ENCODE measurements around the gene TGFB2.

DNA sequence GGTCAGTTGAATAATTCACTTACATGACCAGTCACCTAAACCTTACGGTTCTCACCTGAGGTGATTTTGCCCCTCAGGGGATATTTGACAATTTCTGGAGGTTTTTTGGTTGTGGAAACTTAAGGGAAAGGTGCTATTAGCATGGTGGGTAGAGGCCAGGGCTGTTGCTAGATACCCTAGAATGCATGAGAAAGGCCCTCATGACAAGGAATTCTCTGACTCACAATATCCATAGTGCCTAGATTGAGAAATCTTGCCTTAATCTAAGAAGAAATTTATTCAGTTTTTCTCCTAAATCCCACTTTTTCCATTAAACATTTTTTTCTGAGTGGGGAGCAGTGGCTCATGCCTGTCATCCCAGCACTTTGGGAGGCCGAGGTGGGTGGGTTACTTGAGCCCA, 119.7 kb downstream of the TGFB2 start:
- TF ChIP-seq, protein P1, sequence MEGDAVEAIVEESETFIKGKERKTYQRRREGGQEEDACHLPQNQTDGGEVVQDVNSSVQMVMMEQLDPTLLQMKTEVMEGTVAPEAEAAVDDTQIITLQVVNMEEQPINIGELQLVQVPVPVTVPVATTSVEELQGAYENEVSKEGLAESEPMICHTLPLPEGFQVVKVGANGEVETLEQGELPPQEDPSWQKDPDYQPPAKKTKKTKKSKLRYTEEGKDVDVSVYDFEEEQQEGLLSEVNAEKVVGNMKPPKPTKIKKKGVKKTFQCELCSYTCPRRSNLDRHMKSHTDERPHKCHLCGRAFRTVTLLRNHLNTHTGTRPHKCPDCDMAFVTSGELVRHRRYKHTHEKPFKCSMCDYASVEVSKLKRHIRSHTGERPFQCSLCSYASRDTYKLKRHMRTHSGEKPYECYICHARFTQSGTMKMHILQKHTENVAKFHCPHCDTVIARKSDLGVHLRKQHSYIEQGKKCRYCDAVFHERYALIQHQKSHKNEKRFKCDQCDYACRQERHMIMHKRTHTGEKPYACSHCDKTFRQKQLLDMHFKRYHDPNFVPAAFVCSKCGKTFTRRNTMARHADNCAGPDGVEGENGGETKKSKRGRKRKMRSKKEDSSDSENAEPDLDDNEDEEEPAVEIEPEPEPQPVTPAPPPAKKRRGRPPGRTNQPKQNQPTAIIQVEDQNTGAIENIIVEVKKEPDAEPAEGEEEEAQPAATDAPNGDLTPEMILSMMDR (IDR thresholded peaks at IDR 0.05) = no peak
- TF ChIP-seq POLR2A (IDR thresholded peaks at IDR 0.05) (no peak), POLR2AphosphoS5 (IDR thresholded peaks at IDR 0.05) (no peak), EP300 (IDR thresholded peaks at IDR 0.05) (no peak)

Data from stomach (tissue), 4 donors.